Memory B cell (primary cell): ENCODE measurements around the gene SLC39A3.
A peak's percentile ranks its signal among the peaks of the same experiment; 100 is the strongest.

Experiments used
- ATAC-seq: fragments of 150-1000 bp; cut with Tn5 transposase; 2 replicates; pipeline ENCODE4 v1.10.0; 2021; ENCODE audit warnings: low read depth, mild to moderate bottlenecking, moderate library complexity
- DNase-seq, 2 donors: peaks; one replicate each; pipeline ENCODE4 v3.0.0; 2022; ENCODE audit warnings: low spot score in 2 of 2
- H3K27ac Mint-ChIP-seq: one replicate; pipeline ENCODE4 v1.8.0; 2022; ENCODE audit warnings: mild to moderate bottlenecking, moderate library complexity, mixed read lengths
- H3K27me3 Mint-ChIP-seq: one replicate; pipeline ENCODE4 v1.8.0; 2022; ENCODE audit warnings: mixed read lengths
- H3K36me3 Mint-ChIP-seq: one replicate; pipeline ENCODE4 v1.8.0; 2022; ENCODE audit warnings: mild to moderate bottlenecking, mixed read lengths
- H3K4me1 Mint-ChIP-seq: one replicate; pipeline ENCODE4 v1.8.0; 2022; ENCODE audit warnings: mixed read lengths
- H3K4me3 Mint-ChIP-seq: one replicate; pipeline ENCODE4 v1.8.0; 2022; ENCODE audit warnings: mild to moderate bottlenecking, moderate library complexity, mixed read lengths
- H3K9me3 Mint-ChIP-seq: one replicate; pipeline ENCODE4 v1.8.0; 2022; ENCODE audit warnings: mixed read lengths

SLC39A3 gene

GRCh38 chr19:2726904-2727639, 12.7 kb downstream of the SLC39A3 start:
- H3K4me1 Mint-ChIP-seq = peaks cover 22% of the 10 kb centered on the region
- H3K27ac Mint-ChIP-seq = peak overlapping the region; percentile 73
- DNase-seq (no peak), ATAC-seq (peak; percentile 48)
- peak overlapping the region; percentile 63 for H3K4me3 Mint-ChIP-seq
- H3K27me3 Mint-ChIP-seq = no peaks in the 10 kb centered on the region
- peaks cover 2% of the 10 kb centered on the region for H3K36me3 Mint-ChIP-seq
- H3K9me3 Mint-ChIP-seq = no peaks in the 10 kb centered on the region

GRCh38 chr19:2726160-2726855, 13.5 kb downstream of the SLC39A3 start:
- Mint-ChIP-seq H3K27ac (peak overlapping the region; percentile 73), H3K9me3 (no peaks in the 10 kb centered on the region), H3K4me1 (peaks cover 26% of the 10 kb centered on the region), H3K36me3 (peaks cover 1% of the 10 kb centered on the region), H3K27me3 (no peaks in the 10 kb centered on the region), H3K4me3 (no peak overlapping the region)
- DNase-seq (no peak), ATAC-seq (peak; percentile 23)

GRCh38 chr19:2724148-2724557, 15.7 kb downstream of the SLC39A3 start:
- Mint-ChIP-seq H3K4me1 (peaks cover 32% of the 10 kb centered on the region), H3K27ac (no peak overlapping the region), H3K27me3 (no peaks in the 10 kb centered on the region), H3K9me3 (no peaks in the 10 kb centered on the region), H3K36me3 (no peaks in the 10 kb centered on the region), H3K4me3 (no peak overlapping the region)
- DNase-seq (no peak), ATAC-seq (no peak)

DNA sequence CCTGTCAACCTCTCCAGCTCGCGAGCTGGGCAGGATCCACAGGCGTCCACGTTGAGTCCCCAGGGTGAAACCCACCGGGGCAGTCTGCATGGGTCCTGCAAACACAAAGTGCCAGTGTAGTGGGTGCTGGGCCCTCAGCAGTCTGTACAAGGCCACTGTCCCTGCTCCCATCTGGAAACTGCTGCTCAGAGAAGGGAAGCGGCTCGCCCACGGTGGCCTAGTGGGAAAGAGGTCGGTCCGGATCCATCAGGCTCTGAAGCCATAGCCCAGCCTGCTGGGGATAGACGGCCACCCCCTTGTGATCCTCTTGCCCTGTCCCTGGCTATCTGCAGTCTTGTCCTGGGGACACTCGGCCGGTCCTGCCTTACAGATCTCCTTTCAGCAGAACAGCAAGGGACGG, 16.1 kb downstream of the SLC39A3 start:
- ATAC-seq (no peak), DNase-seq (no peak)
- Mint-ChIP-seq H3K27me3 (no peaks in the 10 kb centered on the region), H3K4me1 (peaks cover 31% of the 10 kb centered on the region), H3K4me3 (no peak overlapping the region), H3K9me3 (no peaks in the 10 kb centered on the region), H3K27ac (no peak overlapping the region), H3K36me3 (no peaks in the 10 kb centered on the region)

GRCh38 chr19:2723345-2723715, 16.5 kb downstream of the SLC39A3 start:
- H3K4me1 Mint-ChIP-seq = peaks cover 27% of the 10 kb centered on the region
- ATAC-seq = no peak
- no peaks in the 10 kb centered on the region for H3K27me3 Mint-ChIP-seq
- H3K9me3 Mint-ChIP-seq = no peaks in the 10 kb centered on the region
- H3K27ac Mint-ChIP-seq = no peak overlapping the region
- DNase-seq = no peak
- no peaks in the 10 kb centered on the region for H3K36me3 Mint-ChIP-seq
- no peak overlapping the region for H3K4me3 Mint-ChIP-seq

- ATAC-seq = peak; percentile 42
- no peak for DNase-seq
- peaks cover 31% of the 10 kb centered on the region for H3K4me1 Mint-ChIP-seq
- no peaks in the 10 kb centered on the region for H3K27me3 Mint-ChIP-seq
- peak overlapping the region; percentile 68 for H3K4me3 Mint-ChIP-seq
- no peaks in the 10 kb centered on the region for H3K36me3 Mint-ChIP-seq
- no peak overlapping the region for H3K27ac Mint-ChIP-seq
- no peaks in the 10 kb centered on the region for H3K9me3 Mint-ChIP-seq
These were observed 17.1 kb downstream of the SLC39A3 start for GRCh38 chr19:2722541-2723344.

DNA sequence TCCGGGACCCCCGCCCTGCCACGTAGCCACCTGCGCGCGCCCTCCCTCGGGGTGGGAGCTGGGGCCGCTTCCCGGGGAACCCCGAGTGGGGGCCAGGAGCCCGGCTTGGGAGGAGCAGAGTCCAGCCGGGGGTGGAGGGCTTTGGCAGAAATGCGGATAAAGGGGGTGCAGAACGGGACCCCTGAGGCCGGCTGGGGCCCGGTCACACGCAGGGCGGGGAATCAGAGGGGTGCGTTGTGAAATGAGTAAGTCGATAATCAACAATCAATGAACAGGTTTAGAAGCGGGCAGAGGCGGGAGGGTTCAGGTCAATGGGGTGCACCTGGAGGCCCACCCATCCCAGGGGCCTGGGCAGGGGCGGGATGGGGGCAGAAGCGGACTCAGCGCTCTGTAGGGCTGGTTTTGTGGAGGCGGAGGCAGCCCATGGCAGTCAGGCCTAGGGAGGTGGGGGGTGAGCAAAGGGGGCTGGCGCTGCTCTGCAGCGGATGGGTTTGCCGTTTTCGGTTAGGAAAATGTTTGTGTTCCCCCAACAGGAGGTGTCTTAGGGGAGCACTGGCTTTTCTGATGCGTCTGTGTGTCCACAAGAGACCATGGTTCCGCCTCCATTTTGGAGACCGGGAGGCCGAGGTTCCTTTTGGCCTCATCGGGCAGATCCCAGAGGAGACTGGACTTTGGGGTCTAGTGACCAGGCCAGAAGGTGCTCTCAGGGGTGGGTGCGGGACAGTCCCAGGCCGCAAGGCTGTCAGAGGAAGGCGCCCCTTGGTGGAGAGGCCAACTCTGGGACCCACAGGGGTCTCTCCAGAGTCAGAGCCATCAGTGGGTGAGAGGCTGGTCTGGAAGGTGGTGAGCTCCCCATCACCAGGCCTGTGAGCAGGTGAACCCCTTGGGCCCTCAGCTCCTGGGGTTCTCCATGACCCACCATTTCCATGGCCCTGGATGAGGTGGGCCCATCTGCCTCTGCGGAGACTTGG, 18.0 kb downstream of the SLC39A3 start:
- H3K4me3 Mint-ChIP-seq = peak overlapping the region; percentile 68
- no peak for ATAC-seq
- H3K27me3 Mint-ChIP-seq = no peaks in the 10 kb centered on the region
- peaks cover 28% of the 10 kb centered on the region for H3K4me1 Mint-ChIP-seq
- DNase-seq = no peak
- no peaks in the 10 kb centered on the region for H3K36me3 Mint-ChIP-seq
- H3K27ac Mint-ChIP-seq = no peak overlapping the region
- no peaks in the 10 kb centered on the region for H3K9me3 Mint-ChIP-seq

- no peaks in the 10 kb centered on the region for H3K27me3 Mint-ChIP-seq
These were observed 18.8 kb downstream of the SLC39A3 start, which contains the start of gene DIRAS1 for GRCh38 chr19:2720777-2721569. TSS of gene DIRAS1 (minus strand) at chr19:2721372. CDS start at chr19:2717806, 3,566 bp downstream.

DNA sequence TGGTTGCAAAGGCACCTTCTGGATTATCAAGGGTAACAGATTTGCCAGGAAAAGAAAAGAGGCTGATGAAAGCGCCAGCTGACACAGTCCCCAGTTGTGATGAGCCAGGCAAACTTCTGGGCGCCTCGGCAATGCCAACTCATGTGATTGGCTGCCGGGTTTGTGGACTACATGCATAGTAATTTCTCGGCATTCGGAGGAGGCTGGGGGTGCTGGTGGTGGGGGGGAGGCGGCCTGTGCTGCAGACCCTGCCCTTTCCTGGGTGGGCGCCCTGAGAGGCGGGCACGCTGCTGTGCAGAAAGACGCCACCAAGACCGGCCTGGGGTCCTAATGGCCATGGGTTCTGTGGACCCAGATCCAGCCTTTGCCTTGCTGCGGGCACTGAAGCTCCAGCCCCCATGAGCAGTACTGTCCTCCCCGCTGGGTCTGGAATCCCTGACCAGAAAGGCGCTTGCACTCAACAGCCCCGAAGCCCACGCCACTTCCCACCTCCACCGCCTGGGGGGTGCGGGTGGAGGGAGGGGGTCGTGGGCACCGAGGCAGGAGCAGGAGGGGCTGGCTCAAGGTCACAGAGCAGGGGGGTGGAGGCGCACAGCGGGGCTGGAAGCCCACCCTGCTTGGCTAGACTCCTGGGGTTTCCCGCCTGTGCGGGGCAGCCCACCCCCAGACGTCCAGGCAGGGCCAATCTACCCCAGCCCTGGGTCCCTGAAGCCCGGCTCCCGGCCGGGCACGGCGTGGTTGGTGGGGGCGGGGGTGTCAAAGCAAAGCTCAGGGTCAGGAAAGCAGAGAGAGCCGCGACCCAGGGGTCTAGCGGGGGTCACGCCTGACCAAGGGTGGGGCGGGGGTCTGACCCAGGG, 19.7 kb downstream of the SLC39A3 start:
- Mint-ChIP-seq H3K4me1 (peaks cover 33% of the 10 kb centered on the region), H3K4me3 (peak overlapping the region; percentile 82), H3K27me3 (no peaks in the 10 kb centered on the region), H3K9me3 (peaks cover 4% of the 10 kb centered on the region), H3K36me3 (peaks cover 5% of the 10 kb centered on the region), H3K27ac (peak overlapping the region; percentile 83)
- DNase-seq (no peak), ATAC-seq (peak; percentile 34)

More at GRCh38 chr19:2720777-2721569, 18.8 kb downstream of the SLC39A3 start, which contains the start of gene DIRAS1:
- no peaks in the 10 kb centered on the region for H3K9me3 Mint-ChIP-seq
- H3K4me1 Mint-ChIP-seq = peaks cover 28% of the 10 kb centered on the region
- H3K4me3 Mint-ChIP-seq = peak within 1 kb of the TSS; percentile 82
- ATAC-seq (peak; percentile 44), DNase-seq (no peak)
- peaks cover under 1% of the 10 kb centered on the region for H3K36me3 Mint-ChIP-seq
- peak within 1 kb of the TSS; percentile 83 for H3K27ac Mint-ChIP-seq

- H3K4me3 Mint-ChIP-seq = peak overlapping the region; percentile 82
- no peaks in the 10 kb centered on the region for H3K27me3 Mint-ChIP-seq
- H3K27ac Mint-ChIP-seq = peak overlapping the region; percentile 83
- peaks cover 7% of the 10 kb centered on the region for H3K36me3 Mint-ChIP-seq
- peaks cover 7% of the 10 kb centered on the region for H3K9me3 Mint-ChIP-seq
- no peak for ATAC-seq
- H3K4me1 Mint-ChIP-seq = peaks cover 35% of the 10 kb centered on the region
- no peak for DNase-seq
These were observed 20.5 kb downstream of the SLC39A3 start for GRCh38 chr19:2719232-2719735.

- Mint-ChIP-seq H3K4me1 (peaks cover 34% of the 10 kb centered on the region), H3K36me3 (peaks cover 7% of the 10 kb centered on the region), H3K27me3 (no peaks in the 10 kb centered on the region), H3K9me3 (peaks cover 7% of the 10 kb centered on the region), H3K27ac (no peak overlapping the region), H3K4me3 (no peak overlapping the region)
- ATAC-seq (no peak), DNase-seq (no peak)
These were observed 21.9 kb downstream of the SLC39A3 start for GRCh38 chr19:2717638-2718541.
